Measurements from ENCODE around the gene FBXO31. TPM values are rescaled to one million over a fixed set of nuclear protein-coding genes. Genes with fewer than 3 reads are reported as not detected.

Gene FBXO31
- total and polyA plus RNA-seq, 9 donors: 25.0 to 74.5 (median 54.5) TPM

GRCh38 chr16:87369796-87370719 lies 13.5 kb downstream of the FBXO31 start:
- no peaks in the 10 kb centered on the region for H3K36me3 ChIP-seq
- DNase-seq: no peak
- TF ChIP-seq POLR2A (IDR thresholded peaks at IDR 0.05): no peak
- TF ChIP-seq CTCF (IDR thresholded peaks at IDR 0.05): no peak
- TF ChIP-seq EP300 (IDR thresholded peaks at IDR 0.05): no peak
- no peak overlapping the region for H3K27ac ChIP-seq
- no peaks in the 10 kb centered on the region for H3K9me3 ChIP-seq
- peaks cover 11% of the 10 kb centered on the region for H3K4me1 ChIP-seq (ENCODE audit: insufficient read depth)
- 80 to 82% (median 80%) methylated on average over 16 of the region's 16 CpGs for WGBS, 3 donors
- no peak overlapping the region for H3K4me3 ChIP-seq
- intact Hi-C loops (cut with DNase I): loop anchor here in 1 of 4 donors (10.0 kb wide), 1 partner anchor 45 kb away; no protein-coding TSS in a partner anchor
- H3K27me3 ChIP-seq: no peaks in the 10 kb centered on the region

GRCh38 chr16:87369117-87369765 lies 14.3 kb downstream of the FBXO31 start:
- Histone ChIP-seq H3K9me3 (no peaks in the 10 kb centered on the region), H3K4me1 (ENCODE audit: insufficient read depth) (peaks cover 14% of the 10 kb centered on the region), H3K36me3 (no peaks in the 10 kb centered on the region), H3K27ac (no peak overlapping the region), H3K4me3 (no peak overlapping the region), H3K27me3 (no peaks in the 10 kb centered on the region)
- TF ChIP-seq CTCF (IDR thresholded peaks at IDR 0.05) (no peak), POLR2A (IDR thresholded peaks at IDR 0.05) (no peak), EP300 (IDR thresholded peaks at IDR 0.05) (no peak)
- intact Hi-C loops (cut with DNase I): no loop called here
- no peak for DNase-seq
- WGBS, 3 donors: 88 to 91% (median 90%) methylated on average over 14 of the region's 14 CpGs

GRCh38 chr16:87368029-87368770 lies 15.4 kb downstream of the FBXO31 start:
- H3K9me3 ChIP-seq: no peaks in the 10 kb centered on the region
- no peak overlapping the region for H3K27ac ChIP-seq
- DNase-seq: no peak
- no peaks in the 10 kb centered on the region for H3K27me3 ChIP-seq
- WGBS, 3 donors: 46 to 53% (median 51%) methylated on average over 5 of the region's 5 CpGs
- intact Hi-C loops (cut with DNase I): no loop called here
- no peak for TF ChIP-seq CTCF (IDR thresholded peaks at IDR 0.05)
- TF ChIP-seq EP300 (IDR thresholded peaks at IDR 0.05): no peak
- no peak overlapping the region for H3K4me3 ChIP-seq
- H3K4me1 ChIP-seq (ENCODE audit: insufficient read depth): peaks cover 16% of the 10 kb centered on the region
- H3K36me3 ChIP-seq: no peaks in the 10 kb centered on the region

- no peaks in the 10 kb centered on the region for H3K9me3 ChIP-seq
- H3K27me3 ChIP-seq: no peaks in the 10 kb centered on the region
- DNase-seq: no peak
- no peak overlapping the region for H3K27ac ChIP-seq
- H3K4me3 ChIP-seq: no peak overlapping the region
- peaks cover 16% of the 10 kb centered on the region for H3K4me1 ChIP-seq (ENCODE audit: insufficient read depth)
- TF ChIP-seq POLR2A (IDR thresholded peaks at IDR 0.05) (no peak), CTCF (IDR thresholded peaks at IDR 0.05) (no peak), EP300 (IDR thresholded peaks at IDR 0.05) (no peak)
- WGBS, 3 donors: 87 to 90% (median 88%) methylated on average over 9 of the region's 9 CpGs
- intact Hi-C loops (cut with DNase I): no loop called here
- H3K36me3 ChIP-seq: no peaks in the 10 kb centered on the region
Measured at GRCh38 chr16:87367529-87367928, 16.0 kb downstream of the FBXO31 start.

All from ovary (tissue), 9 donors.